Endothelial cell of umbilical vein (primary cell): ENCODE data around the gene ST6GAL1.

Experiments
- CTCF ChIP-seq, 2 donors: IDR thresholded peaks; 1 replicate in 1 of 2; 2 replicates in 1 of 2; pipeline ENCODE4 v1.5.1; 2011; ENCODE audit warnings: low read length in 2 of 2, mild to moderate bottlenecking in 2 of 2, moderate library complexity in 2 of 2, control low read depth in 1 of 2, inconsistent platforms in 1 of 2, low read depth in 1 of 2; ENCODE audit not compliant: insufficient read depth in 1 of 2; ENCODE audit errors: extremely low read depth in 1 of 2
- EZH2 ChIP-seq: IDR thresholded peaks from 2 replicates; pipeline ENCODE4 v1.6.1; 2012; ENCODE audit warnings: borderline replicate concordance, low read depth, mild to moderate bottlenecking, moderate library complexity, low read length, inconsistent platforms; ENCODE audit not compliant: severe bottlenecking
- FOS ChIP-seq: IDR thresholded peaks from 2 replicates; pipeline ENCODE4 v1.6.1; 2011; ENCODE audit warnings: mild to moderate bottlenecking, low read length, moderate library complexity, borderline replicate concordance; ENCODE audit not compliant: insufficient read depth
- JUN ChIP-seq: IDR thresholded peaks from 2 replicates; pipeline ENCODE4 v1.6.1; 2011; ENCODE audit warnings: borderline replicate concordance, low read depth; ENCODE audit not compliant: insufficient read length, insufficient read depth
- MYC ChIP-seq: IDR thresholded peaks from one replicate; pipeline ENCODE4 v1.6.1; 2011; ENCODE audit warnings: mild to moderate bottlenecking, low read depth, low read length
- POLR2A ChIP-seq: IDR thresholded peaks from 2 replicates; pipeline ENCODE4 v1.6.1; 2012; ENCODE audit warnings: low read depth, mild to moderate bottlenecking, control low read depth, low read length
- POLR2AphosphoS5 ChIP-seq: IDR thresholded peaks from 2 replicates; pipeline ENCODE4 v1.6.1; 2012; ENCODE audit warnings: low read depth, mild to moderate bottlenecking, control low read depth, low read length, moderate library complexity; ENCODE audit not compliant: insufficient read depth
- TF ChIP-seq, protein P1 (sequence below): IDR thresholded peaks from 2 replicates; pipeline ENCODE4 v1.6.1; 2011; ENCODE audit not compliant: insufficient read depth, insufficient read length

- TF ChIP-seq CTCF (IDR thresholded peaks at IDR 0.05; ENCODE audit: extremely low read depth in 1 of 2, insufficient read depth in 1 of 2, low read depth in 1 of 2, low read length in 2 of 2) = no peak
- no peak for TF ChIP-seq FOS
- no peak for TF ChIP-seq POLR2AphosphoS5
- TF ChIP-seq JUN = no peak
- TF ChIP-seq EZH2 = no peak
- TF ChIP-seq, protein P1, sequence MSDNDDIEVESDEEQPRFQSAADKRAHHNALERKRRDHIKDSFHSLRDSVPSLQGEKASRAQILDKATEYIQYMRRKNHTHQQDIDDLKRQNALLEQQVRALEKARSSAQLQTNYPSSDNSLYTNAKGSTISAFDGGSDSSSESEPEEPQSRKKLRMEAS = no peak
- TF ChIP-seq POLR2A = no peak
- TF ChIP-seq MYC = no peak
Observed at GRCh38 chr3:187104933-187105332, 174.6 kb downstream of the ST6GAL1 start.
